IMR-90 (cell line): ENCODE results near the gene HLA-B. TPM values are rescaled to one million over a fixed set of nuclear protein-coding genes. Genes with fewer than 3 reads are reported as not detected.

ENCODE experiments used
- ATAC-seq: fragments of 200-7000 bp; cut with Tn5 transposase; 2 replicates; pipeline ENCODE4 v1.9.1; 2020; ENCODE audit warnings: low read depth, mild to moderate bottlenecking, moderate library complexity
- BruUV-seq: library from RNA; stranded (reverse); fragments of 400-500 nt; replicated peaks from 2 replicates; lab custom pipeline; 2021; lab: Mats Ljungman, UMichigan
- CTCF ChIA-PET: fragments of 300-600 bp; formaldehyde crosslinking; extraction: SDS; loops from one replicate; lab custom pipeline; 2021; ENCODE audit warnings: antibody characterized with exemption; lab: Yijun Ruan, JAX
- POLR2A ChIA-PET: fragments of 300-600 bp; sonication (Branson Sonifier 250); formaldehyde crosslinking; loops from one replicate; lab custom pipeline; 2022; ENCODE audit warnings: antibody characterized with exemption; ENCODE audit not compliant: unreplicated experiment; lab: Charles Lee
- DNase-seq: peaks from one replicate; pipeline ENCODE4 v3.0.0; 2013
- H2AFZ ChIP-seq: replicated peaks from 2 replicates; pipeline ENCODE3; 2013; ENCODE audit warnings: low read length, mild to moderate bottlenecking; ENCODE audit not compliant: poor library complexity
- H2AK5ac ChIP-seq: 2 replicates; pipeline ENCODE4 v1.6.1; 2013; ENCODE audit warnings: low read depth, low read length, inconsistent platforms
- H2AK9ac ChIP-seq: replicated peaks from 2 replicates; pipeline ENCODE3; 2013; ENCODE audit warnings: mild to moderate bottlenecking, low read depth, low read length, moderate library complexity; ENCODE audit not compliant: poor library complexity
- H2BK120ac ChIP-seq: 2 replicates; pipeline ENCODE4 v1.6.1; 2013; ENCODE audit warnings: low read depth, low read length, inconsistent platforms
- H2BK15ac ChIP-seq: 3 replicates; pipeline ENCODE4 v1.6.1; 2013; ENCODE audit warnings: low read depth, low read length, inconsistent platforms
- H2BK20ac ChIP-seq: 2 replicates; pipeline ENCODE4 v1.6.1; 2013; ENCODE audit warnings: low read depth, mild to moderate bottlenecking, inconsistent platforms, low read length, moderate library complexity
- H2BK5ac ChIP-seq: 2 replicates; pipeline ENCODE4 v1.6.1; 2013; ENCODE audit warnings: mild to moderate bottlenecking, low read depth, low read length, inconsistent platforms; ENCODE audit not compliant: poor library complexity, severe bottlenecking
- H3K14ac ChIP-seq: replicated peaks from 2 replicates; pipeline ENCODE4 v1.6.1; 2013; ENCODE audit warnings: low read depth, low read length, inconsistent platforms
- H3K18ac ChIP-seq: 2 replicates; pipeline ENCODE4 v1.6.1; 2013; ENCODE audit warnings: low read depth, low read length, control low read depth
- H3K23ac ChIP-seq: 2 replicates; pipeline ENCODE4 v1.6.1; 2013; ENCODE audit warnings: low read depth, low read length, inconsistent platforms
- H3K27ac ChIP-seq: 2 replicates; pipeline ENCODE4 v1.5.1; 2013; ENCODE audit warnings: mild to moderate bottlenecking, control low read depth, low read length; ENCODE audit not compliant: insufficient read depth
- H3K27me3 ChIP-seq: 2 replicates; pipeline ENCODE4 v1.6.1; 2013; ENCODE audit warnings: low read length; ENCODE audit not compliant: control insufficient read depth, insufficient read depth
- H3K36me3 ChIP-seq: 2 replicates; pipeline ENCODE4 v1.6.1; 2013; ENCODE audit warnings: low read length, mixed read lengths; ENCODE audit not compliant: control insufficient read depth, insufficient read depth
- H3K4ac ChIP-seq: 2 replicates; pipeline ENCODE4 v1.6.1; 2013; ENCODE audit warnings: low read depth, low read length, inconsistent platforms
- H3K4me1 ChIP-seq: 2 replicates; pipeline ENCODE4 v1.6.1; 2013; ENCODE audit warnings: low read length, mixed read lengths; ENCODE audit not compliant: control insufficient read depth, insufficient read depth
- H3K4me2 ChIP-seq: 2 replicates; pipeline ENCODE4 v1.6.1; 2013; ENCODE audit warnings: low read depth, mild to moderate bottlenecking, control low read depth, low read length, moderate library complexity
- H3K4me3 ChIP-seq: 2 replicates; pipeline ENCODE4 v1.5.1; 2013; ENCODE audit warnings: low read depth, mild to moderate bottlenecking, control low read depth, low read length, moderate library complexity; ENCODE audit not compliant: insufficient read depth
- H3K56ac ChIP-seq: 2 replicates; pipeline ENCODE4 v1.6.1; 2013; ENCODE audit warnings: low read length, inconsistent platforms; ENCODE audit not compliant: insufficient read depth; ENCODE audit errors: extremely low read depth
- H3K79me1 ChIP-seq, 2 experiments: 2 replicates each; pipeline ENCODE4 v1.6.1; 2013; ENCODE audit warnings: low read length in 2 of 2, inconsistent platforms in 1 of 2, low read depth in 1 of 2
- H3K9ac ChIP-seq: 2 replicates; pipeline ENCODE4 v1.6.1; 2013; ENCODE audit warnings: low read depth, low read length, control low read depth
- H3K9me1 ChIP-seq: 2 replicates; pipeline ENCODE4 v1.6.1; 2013; ENCODE audit warnings: low read length, inconsistent platforms; ENCODE audit not compliant: insufficient read depth
- H3K9me3 ChIP-seq: 2 replicates; pipeline ENCODE4 v1.6.1; 2013; ENCODE audit warnings: low read length; ENCODE audit not compliant: control insufficient read depth, insufficient read depth
- H4K20me1 ChIP-seq: 2 replicates; pipeline ENCODE4 v1.6.1; 2013; ENCODE audit warnings: low read length, inconsistent platforms; ENCODE audit not compliant: insufficient read depth
- H4K5ac ChIP-seq: 2 replicates; pipeline ENCODE4 v1.6.1; 2013; ENCODE audit warnings: mild to moderate bottlenecking, low read depth, low read length, control low read depth
- H4K8ac ChIP-seq, 2 experiments: 2 replicates each; pipeline ENCODE4 v1.6.1; 2013; ENCODE audit warnings: low read depth in 2 of 2, low read length in 2 of 2, control low read depth in 1 of 2, inconsistent platforms in 1 of 2
- H4K91ac ChIP-seq: 2 replicates; pipeline ENCODE4 v1.6.1; 2013; ENCODE audit warnings: low read depth, low read length, inconsistent platforms; ENCODE audit not compliant: insufficient read depth
- BHLHE40 ChIP-seq: fragments of 150-350 bp; IDR thresholded peaks from 2 replicates; pipeline ENCODE4 v1.6.1; 2016; ENCODE audit warnings: mild to moderate bottlenecking, low read depth, low read length
- CEBPB ChIP-seq: IDR thresholded peaks from 2 replicates; pipeline ENCODE4 v1.6.1; 2012; ENCODE audit warnings: low read depth, low read length, improper control_type of control experiment
- CHD1 ChIP-seq: IDR thresholded peaks from 2 replicates; pipeline ENCODE4 v1.6.1; 2012; ENCODE audit warnings: low read depth, low read length, improper control_type of control experiment
- MAFK ChIP-seq: IDR thresholded peaks from 2 replicates; pipeline ENCODE4 v1.6.1; 2012; ENCODE audit warnings: low read depth, low read length, improper control_type of control experiment
- MAZ ChIP-seq: IDR thresholded peaks from 2 replicates; pipeline ENCODE4 v1.6.1; 2012; ENCODE audit warnings: low read depth, mild to moderate bottlenecking, low read length, improper control_type of control experiment, moderate library complexity, borderline replicate concordance
- MXI1 ChIP-seq: IDR thresholded peaks from 2 replicates; pipeline ENCODE4 v1.6.1; 2012; ENCODE audit warnings: low read depth, mild to moderate bottlenecking, low read length, moderate library complexity, borderline replicate concordance
- NFE2L2 ChIP-seq: fragments of 150-350 bp; IDR thresholded peaks from 2 replicates; pipeline ENCODE4 v1.6.1; 2016; ENCODE audit warnings: low read depth, mild to moderate bottlenecking, low read length
- POLR2A ChIP-seq: IDR thresholded peaks from 2 replicates; pipeline ENCODE4 v1.6.1; 2012; ENCODE audit warnings: mild to moderate bottlenecking, low read depth, low read length
- RAD21 ChIP-seq: IDR thresholded peaks from 2 replicates; pipeline ENCODE4 v1.6.1; 2012; ENCODE audit warnings: low read length, improper control_type of control experiment
- RCOR1 ChIP-seq: IDR thresholded peaks from 2 replicates; pipeline ENCODE4 v1.6.1; 2012; ENCODE audit warnings: mild to moderate bottlenecking, low read length, improper control_type of control experiment; ENCODE audit not compliant: insufficient replicate concordance
- SMC3 ChIP-seq: fragments of 150-350 bp; IDR thresholded peaks from 2 replicates; pipeline ENCODE4 v1.6.1; 2016; ENCODE audit warnings: low read depth, mild to moderate bottlenecking, antibody characterized with exemption, low read length, moderate library complexity
- WGBS, 2 experiments: methylation state at CpG; one replicate each; pipeline versions ENCODE4 v1.1.5 to v1.1.7; 2013; ENCODE audit warnings: missing lambda C conversion rate in 2 of 2; ENCODE audit not compliant: insufficient read length in 1 of 2; ENCODE audit errors: extremely low coverage in 2 of 2; 5-methylcytosine and 5-hydroxymethylcytosine counted together
- dilution Hi-C: fragments of 300-500 bp; cut with HindIII; formaldehyde crosslinking; loops from one replicate; pipeline ENCODE4 v1.14.3; 2018; ENCODE audit warnings: low sequenced_read_pairs; ENCODE audit not compliant: unreplicated experiment
- in situ Hi-C: fragments of 300-500 bp; cut with MboI; formaldehyde crosslinking; loops from 3 replicates; pipeline ENCODE4 v1.14.3; 2019; ENCODE audit warnings: low sequenced_read_pairs, inconsistent platforms, mixed read lengths
- intact Hi-C: fragments of 100-400 bp; cut with micrococcal nuclease; formaldehyde crosslinking; loops from 2 replicates; pipeline ENCODE4 v1.10.0; 2022
- polyA plus RNA-seq, 3 experiments: library from polyadenylated mRNA; depleted of rRNA; stranded (reverse); fragments of >200 nt; gene quantifications; 2 replicates each; pipeline ENCODE4 v1.2.3, GENCODE V29; 2012; ENCODE audit warnings: low replicate concordance in 1 of 3
- total RNA-seq: library from RNA; depleted of rRNA; stranded (reverse); fragments of >200 nt; gene quantifications from 2 replicates; pipeline ENCODE4 v1.2.3, GENCODE V29; 2012
- TF ChIP-seq, protein P1 (sequence below): fragments of 150-350 bp; IDR thresholded peaks from 2 replicates; pipeline ENCODE4 v1.6.1; 2017; ENCODE audit warnings: mild to moderate bottlenecking, antibody characterized with exemption, low read length, low read depth
- TF ChIP-seq, protein P2 (sequence below): fragments of 150-350 bp; IDR thresholded peaks from 2 replicates; pipeline ENCODE4 v1.6.1; 2016; ENCODE audit warnings: low read depth, mild to moderate bottlenecking, low read length, moderate library complexity, borderline replicate concordance

The HLA-B gene
- total and polyA plus RNA-seq, 2 of the 4 experiments (the other 2 are of a cell fraction) = 44.1 to 309 TPM

DNA sequence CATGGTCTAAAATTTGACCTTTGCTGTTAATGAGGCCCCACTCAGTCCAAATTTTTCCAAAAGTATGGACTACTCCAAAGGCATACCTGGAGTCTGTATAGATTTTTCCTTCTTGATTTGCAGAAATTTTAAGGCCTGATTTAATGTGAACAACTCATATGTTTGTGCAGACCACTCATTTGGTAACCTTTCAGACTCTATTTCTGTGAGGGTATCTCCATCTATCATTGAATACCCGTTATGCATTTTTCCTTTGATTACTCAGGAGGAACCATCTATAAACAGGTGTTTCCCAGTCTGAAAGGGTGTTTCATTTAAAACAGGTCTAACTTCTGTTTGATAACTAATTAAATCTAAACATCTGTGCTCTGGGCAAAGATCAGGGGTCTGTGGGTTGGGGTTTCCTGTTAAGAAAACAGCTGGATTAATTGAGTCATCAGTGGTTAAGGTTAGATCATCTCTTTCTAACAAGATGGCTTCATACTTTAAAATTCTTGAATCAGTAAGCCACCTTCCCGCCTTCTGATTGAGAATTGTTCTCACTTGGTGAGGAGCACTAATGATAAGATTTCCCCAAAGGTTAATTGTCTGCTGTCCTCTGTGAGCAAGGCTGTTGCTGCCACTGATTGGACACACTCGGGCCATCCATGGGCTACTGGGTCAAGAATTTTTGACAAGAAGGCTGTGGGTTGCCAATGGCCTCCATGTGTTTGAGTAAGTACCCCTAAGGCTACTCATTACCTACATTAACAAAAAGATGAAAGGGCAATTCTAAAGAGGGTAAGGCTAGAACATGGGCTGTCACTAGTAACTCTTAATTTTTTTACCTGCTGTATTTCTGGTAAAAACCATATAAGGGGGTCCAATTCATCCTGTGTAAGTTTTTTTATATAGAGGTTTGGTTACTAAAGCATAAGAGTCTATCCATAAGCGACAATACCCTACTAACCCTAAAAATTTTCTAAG lies 24.1 kb downstream of the HLA-B start (continued):
- TF ChIP-seq, protein P1, sequence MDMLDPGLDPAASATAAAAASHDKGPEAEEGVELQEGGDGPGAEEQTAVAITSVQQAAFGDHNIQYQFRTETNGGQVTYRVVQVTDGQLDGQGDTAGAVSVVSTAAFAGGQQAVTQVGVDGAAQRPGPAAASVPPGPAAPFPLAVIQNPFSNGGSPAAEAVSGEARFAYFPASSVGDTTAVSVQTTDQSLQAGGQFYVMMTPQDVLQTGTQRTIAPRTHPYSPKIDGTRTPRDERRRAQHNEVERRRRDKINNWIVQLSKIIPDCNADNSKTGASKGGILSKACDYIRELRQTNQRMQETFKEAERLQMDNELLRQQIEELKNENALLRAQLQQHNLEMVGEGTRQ = no peak

DNA sequence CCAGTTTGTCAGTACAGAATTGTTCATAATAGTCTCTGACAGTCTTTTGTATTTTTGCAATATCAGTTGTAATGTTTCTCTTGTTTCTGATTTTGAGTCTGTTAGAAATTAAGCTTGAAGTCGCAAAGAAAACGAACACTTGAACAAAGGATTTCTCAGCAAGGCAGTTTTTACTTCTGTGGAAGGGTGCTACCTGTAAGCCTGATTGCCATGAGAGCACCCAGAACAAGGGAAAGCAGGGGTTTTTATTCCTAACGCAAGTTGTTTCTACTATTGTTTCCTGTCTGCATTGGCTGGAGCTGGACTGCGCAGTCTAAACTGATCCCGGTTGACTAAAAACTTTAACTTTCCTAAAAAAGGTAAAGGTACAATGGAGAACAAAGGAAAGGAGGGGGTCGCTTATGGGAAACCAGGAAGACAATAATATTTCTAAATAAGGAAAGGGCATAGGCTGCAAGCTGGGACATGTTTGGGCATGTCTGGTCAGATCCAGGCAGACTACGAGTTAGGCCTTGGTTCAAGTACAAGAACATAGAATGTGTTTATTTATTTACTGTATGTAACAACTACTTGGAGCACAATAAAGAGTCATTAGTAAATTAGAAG lies 28.5 kb downstream of the HLA-B start:
- no peaks in the 10 kb centered on the region for H3K9me3 ChIP-seq
- H3K9me1 ChIP-seq = no peaks in the 10 kb centered on the region
- H3K79me1 ChIP-seq = no peaks in the 10 kb centered on the region
- no peak overlapping the region for H3K27ac ChIP-seq
- ChIA-PET POLR2A (no interaction called here), CTCF (no interaction called here)
- H2BK15ac ChIP-seq = no peak overlapping the region
- no peak overlapping the region for H2BK20ac ChIP-seq
- H2BK120ac ChIP-seq = no peak overlapping the region
- no peak overlapping the region for H2AK9ac ChIP-seq
- H3K4ac ChIP-seq = no peak overlapping the region
- no peaks in the 10 kb centered on the region for H3K36me3 ChIP-seq
- in situ Hi-C loops (no loop called here), dilution Hi-C loops (no loop called here), intact Hi-C loops (no loop called here)
- no peak overlapping the region for H3K18ac ChIP-seq
- no peak overlapping the region for H3K9ac ChIP-seq
- no peak overlapping the region for H4K8ac ChIP-seq
- no peak overlapping the region for H3K14ac ChIP-seq
- H4K91ac ChIP-seq = no peak overlapping the region
- no peaks in the 10 kb centered on the region for H3K27me3 ChIP-seq
- no peak overlapping the region for H3K56ac ChIP-seq
- no peak overlapping the region for H3K4me3 ChIP-seq
- H4K5ac ChIP-seq = no peak overlapping the region
- no peaks in the 10 kb centered on the region for H3K4me1 ChIP-seq
- no peak overlapping the region for H2BK5ac ChIP-seq
- H3K4me2 ChIP-seq = no peak overlapping the region
- ATAC-seq = no peak
- no peak for DNase-seq
- no peak overlapping the region for H2AK5ac ChIP-seq
- H2AFZ ChIP-seq = no peak overlapping the region
- no TSS peak for BruUV-seq
- no CpG with 5 or more reads among the region's 7 CpGs for WGBS, 2 experiments
- H3K23ac ChIP-seq = no peak overlapping the region
- no peaks in the 10 kb centered on the region for H4K20me1 ChIP-seq
- TF ChIP-seq MAZ (no peak), MAFK (no peak), NFE2L2 (no peak), CEBPB (no peak), RAD21 (no peak), RCOR1 (no peak), CHD1 (no peak), SMC3 (no peak), MXI1 (no peak), POLR2A (no peak), BHLHE40 (no peak)
- TF ChIP-seq, protein P1 = no peak
- TF ChIP-seq, protein P2, sequence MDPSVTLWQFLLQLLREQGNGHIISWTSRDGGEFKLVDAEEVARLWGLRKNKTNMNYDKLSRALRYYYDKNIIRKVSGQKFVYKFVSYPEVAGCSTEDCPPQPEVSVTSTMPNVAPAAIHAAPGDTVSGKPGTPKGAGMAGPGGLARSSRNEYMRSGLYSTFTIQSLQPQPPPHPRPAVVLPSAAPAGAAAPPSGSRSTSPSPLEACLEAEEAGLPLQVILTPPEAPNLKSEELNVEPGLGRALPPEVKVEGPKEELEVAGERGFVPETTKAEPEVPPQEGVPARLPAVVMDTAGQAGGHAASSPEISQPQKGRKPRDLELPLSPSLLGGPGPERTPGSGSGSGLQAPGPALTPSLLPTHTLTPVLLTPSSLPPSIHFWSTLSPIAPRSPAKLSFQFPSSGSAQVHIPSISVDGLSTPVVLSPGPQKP = no peak
